Measurements from ENCODE around the gene PRKCB.
A peak's percentile ranks its signal among the peaks of the same experiment; 100 is the strongest.

PRKCB gene

DNA sequence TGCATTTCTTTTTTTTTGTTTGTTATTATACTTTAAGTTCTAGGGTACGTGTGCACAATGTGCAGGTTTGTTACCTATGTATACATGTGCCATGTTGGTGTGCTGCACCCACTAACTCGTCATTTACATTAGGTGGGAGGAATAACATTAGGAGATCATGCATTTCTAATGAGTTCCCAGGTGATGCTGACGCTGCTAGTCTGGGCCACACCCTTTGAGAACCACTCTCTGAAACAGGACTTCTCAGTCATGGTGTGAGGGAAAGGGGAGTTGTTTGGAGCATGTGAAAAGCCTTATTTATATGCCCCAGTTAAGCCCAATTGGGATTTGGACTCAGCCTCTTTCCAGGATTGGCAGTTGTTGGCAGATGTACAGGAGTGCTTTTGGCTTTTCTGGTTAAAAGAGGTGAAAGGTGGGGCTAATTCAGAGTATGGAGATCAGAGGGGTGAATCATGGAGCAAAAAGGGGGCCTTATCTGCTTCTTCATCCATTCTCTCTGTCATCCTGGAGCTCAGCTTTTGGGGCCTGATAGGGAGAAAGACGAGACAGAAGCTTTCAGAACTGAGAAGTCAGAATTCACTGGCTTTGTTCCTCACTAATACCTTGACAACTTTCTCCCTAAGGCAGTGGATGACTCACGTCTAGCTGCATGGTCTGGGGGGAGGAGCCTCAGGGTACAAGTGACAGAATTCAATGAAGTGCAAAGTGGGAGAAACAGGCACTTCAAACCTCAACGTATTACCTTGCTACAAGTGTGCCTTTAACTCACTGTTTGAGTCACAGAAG lies 240.3 kb downstream of the PRKCB start:
- H3K36me3 ChIP-seq (ENCODE audit: control insufficient read depth, low read length), result no peaks in the 10 kb centered on the region
- no peaks in the 10 kb centered on the region for H3F3A ChIP-seq (ENCODE audit: control insufficient read depth, insufficient read depth)
- H3K27ac ChIP-seq (ENCODE audit: low read depth, low read length), result no peak overlapping the region
- no peaks in the 10 kb centered on the region for H3K9me2 ChIP-seq (replicated peaks; ENCODE audit: control insufficient read depth, low read length)
- H3K27me3 ChIP-seq (ENCODE audit: control insufficient read depth, low read length), result peaks cover 2% of the 10 kb centered on the region; the same call in 1 of the 2 replicates
- no peaks in the 10 kb centered on the region for H4K20me1 ChIP-seq (ENCODE audit: control insufficient read depth, insufficient read depth, low read depth, low read length)
- no peaks in the 10 kb centered on the region for H3K79me2 ChIP-seq (ENCODE audit: control insufficient read depth, low read length)
- peak overlapping the region; percentile 53 for H3K4me2 ChIP-seq (ENCODE audit: low read length)
- TF ChIP-seq EZH2phosphoT487 (IDR thresholded peaks at IDR 0.05; ENCODE audit: borderline replicate concordance, low read length), result no peak
- TF ChIP-seq, protein P1, sequence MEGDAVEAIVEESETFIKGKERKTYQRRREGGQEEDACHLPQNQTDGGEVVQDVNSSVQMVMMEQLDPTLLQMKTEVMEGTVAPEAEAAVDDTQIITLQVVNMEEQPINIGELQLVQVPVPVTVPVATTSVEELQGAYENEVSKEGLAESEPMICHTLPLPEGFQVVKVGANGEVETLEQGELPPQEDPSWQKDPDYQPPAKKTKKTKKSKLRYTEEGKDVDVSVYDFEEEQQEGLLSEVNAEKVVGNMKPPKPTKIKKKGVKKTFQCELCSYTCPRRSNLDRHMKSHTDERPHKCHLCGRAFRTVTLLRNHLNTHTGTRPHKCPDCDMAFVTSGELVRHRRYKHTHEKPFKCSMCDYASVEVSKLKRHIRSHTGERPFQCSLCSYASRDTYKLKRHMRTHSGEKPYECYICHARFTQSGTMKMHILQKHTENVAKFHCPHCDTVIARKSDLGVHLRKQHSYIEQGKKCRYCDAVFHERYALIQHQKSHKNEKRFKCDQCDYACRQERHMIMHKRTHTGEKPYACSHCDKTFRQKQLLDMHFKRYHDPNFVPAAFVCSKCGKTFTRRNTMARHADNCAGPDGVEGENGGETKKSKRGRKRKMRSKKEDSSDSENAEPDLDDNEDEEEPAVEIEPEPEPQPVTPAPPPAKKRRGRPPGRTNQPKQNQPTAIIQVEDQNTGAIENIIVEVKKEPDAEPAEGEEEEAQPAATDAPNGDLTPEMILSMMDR (IDR thresholded peaks at IDR 0.05; ENCODE audit: low read depth, low read length, poor library complexity, severe bottlenecking), result no peak
- H3K4me3 ChIP-seq (ENCODE audit: low read length), result peak overlapping the region; percentile 28
- H3K9me3 ChIP-seq (ENCODE audit: control insufficient read depth, insufficient read depth, low read length), result no peaks in the 10 kb centered on the region
- H3K4me1 ChIP-seq (ENCODE audit: control insufficient read depth, low read length), result peaks cover 51% of the 10 kb centered on the region

DNA sequence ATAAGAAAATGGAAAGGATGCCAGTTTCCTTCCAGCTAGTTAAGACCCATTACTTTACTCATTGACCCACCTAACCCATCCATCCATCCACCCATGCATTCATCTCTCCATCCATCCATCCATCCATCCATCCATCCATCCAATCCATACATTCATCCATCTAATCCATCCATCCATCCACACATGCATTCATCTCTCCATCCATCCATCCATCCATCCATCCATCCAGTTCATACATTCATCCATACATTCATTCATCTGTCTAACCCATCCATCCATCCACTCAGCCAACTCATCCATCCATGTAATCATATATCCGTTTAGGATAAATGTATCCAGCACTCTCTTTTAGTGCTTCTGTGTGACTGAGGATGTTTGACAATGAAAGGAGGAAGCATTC lies 241.5 kb downstream of the PRKCB start:
- TF ChIP-seq, protein P1 (IDR thresholded peaks at IDR 0.05; ENCODE audit: low read depth, low read length, poor library complexity, severe bottlenecking), result no peak
- no peak for TF ChIP-seq EZH2phosphoT487 (IDR thresholded peaks at IDR 0.05; ENCODE audit: borderline replicate concordance, low read length)
- Histone ChIP-seq H3K9me2 (replicated peaks; ENCODE audit: control insufficient read depth, low read length) (no peaks in the 10 kb centered on the region), H3K79me2 (ENCODE audit: control insufficient read depth, low read length) (no peaks in the 10 kb centered on the region), H4K20me1 (ENCODE audit: control insufficient read depth, insufficient read depth, low read depth, low read length) (no peaks in the 10 kb centered on the region), H3F3A (ENCODE audit: control insufficient read depth, insufficient read depth) (no peaks in the 10 kb centered on the region), H3K27me3 (ENCODE audit: control insufficient read depth, low read length) (peaks cover 2% of the 10 kb centered on the region; the same call in 1 of the 2 replicates), H3K9me3 (ENCODE audit: control insufficient read depth, insufficient read depth, low read length) (no peaks in the 10 kb centered on the region), H3K4me2 (ENCODE audit: low read length) (no peak overlapping the region), H3K4me3 (ENCODE audit: low read length) (no peak overlapping the region), H3K4me1 (ENCODE audit: control insufficient read depth, low read length) (peaks cover 39% of the 10 kb centered on the region), H3K36me3 (ENCODE audit: control insufficient read depth, low read length) (no peaks in the 10 kb centered on the region), H3K27ac (ENCODE audit: low read depth, low read length) (no peak overlapping the region)

GRCh38 chr16:24077966-24078365 lies 242.2 kb downstream of the PRKCB start:
- Histone ChIP-seq H3K9me3 (ENCODE audit: control insufficient read depth, insufficient read depth, low read length) (no peaks in the 10 kb centered on the region), H3K27ac (ENCODE audit: low read depth, low read length) (no peak overlapping the region), H3F3A (ENCODE audit: control insufficient read depth, insufficient read depth) (no peaks in the 10 kb centered on the region), H4K20me1 (ENCODE audit: control insufficient read depth, insufficient read depth, low read depth, low read length) (no peaks in the 10 kb centered on the region), H3K79me2 (ENCODE audit: control insufficient read depth, low read length) (no peaks in the 10 kb centered on the region), H3K36me3 (ENCODE audit: control insufficient read depth, low read length) (no peaks in the 10 kb centered on the region), H3K9me2 (replicated peaks; ENCODE audit: control insufficient read depth, low read length) (no peaks in the 10 kb centered on the region), H3K4me1 (ENCODE audit: control insufficient read depth, low read length) (peaks cover 33% of the 10 kb centered on the region), H3K4me2 (ENCODE audit: low read length) (no peak overlapping the region), H3K4me3 (ENCODE audit: low read length) (no peak overlapping the region), H3K27me3 (ENCODE audit: control insufficient read depth, low read length) (peaks cover 2% of the 10 kb centered on the region; the same call in 1 of the 2 replicates)
- TF ChIP-seq EZH2phosphoT487 (IDR thresholded peaks at IDR 0.05; ENCODE audit: borderline replicate concordance, low read length), result no peak
- TF ChIP-seq, protein P1 (IDR thresholded peaks at IDR 0.05; ENCODE audit: low read depth, low read length, poor library complexity, severe bottlenecking), result no peak
